Pancreas (tissue), 10 donors: ENCODE results near the gene CSF2RB. TPM values are rescaled to one million over a fixed set of nuclear protein-coding genes. Genes with fewer than 3 reads are reported as not detected.

Experiments used
- ATAC-seq, 4 donors: fragments of 200-7000 bp; cut with Tn5 transposase; one replicate each; pipeline versions ENCODE4 v1.8.0 to v1.9.1; 2020; ENCODE audit warnings: mild to moderate bottlenecking in 4 of 4, moderate library complexity in 4 of 4
- DNase-seq, 6 donors: peaks; one replicate each; pipeline ENCODE4 v3.0.0-alpha.2; 2020
- FAIRE-seq: peaks from 2 replicates; lab custom pipeline; 2012; peaks lifted over from hg19 to GRCh38; lab: Jason Lieb, UNC
- H3K27ac ChIP-seq, 4 donors: fragments of 200-600 bp; sonication (generic); 1 replicate in 3 of 4; 2 replicates in 1 of 4; pipeline versions ENCODE4 v1.5.0 to v1.8.0; 2020
- H3K27me3 ChIP-seq, 4 donors: fragments of 200-600 bp; one replicate each; pipeline ENCODE4 v1.8.0; 2021
- H3K36me3 ChIP-seq, 3 donors: fragments of 200-600 bp; sonication (generic) in 1 of 3; one replicate each; pipeline versions ENCODE4 v1.5.0 to v1.8.0; 2020 to 2021
- H3K4me1 ChIP-seq, 3 donors: fragments of 200-600 bp; one replicate each; pipeline ENCODE4 v1.8.0; 2021
- H3K4me3 ChIP-seq, 4 donors: fragments of 200-600 bp; sonication (generic) in 2 of 4; one replicate each; pipeline versions ENCODE4 v1.5.0 to v1.8.0; 2020 to 2021
- H3K9me3 ChIP-seq, 4 donors: fragments of 200-600 bp; one replicate each; pipeline ENCODE4 v1.8.0; 2021
- WGBS, 2 donors: extraction: QIAGEN DNeasy Blood & Tissue Kit; methylation state at CpG; one replicate each; pipeline ENCODE4 v1.1.7; 2013; 5-methylcytosine and 5-hydroxymethylcytosine counted together
- intact Hi-C, 3 donors: fragments of 100-400 bp; cut with DNase I; formaldehyde crosslinking; loops; one replicate each; pipeline versions ENCODE4 v1.11.1 to v1.14.2; 2022
- polyA plus RNA-seq, 2 donors: library from polyadenylated mRNA; stranded (reverse); fragments of 200-250 nt; gene quantifications; one replicate each; pipeline ENCODE4 v1.2.3, GENCODE V29; 2013
- total RNA-seq, 6 donors: library from RNA; stranded (reverse); fragmentation: NEBNext Ultra II Directional in 4 of 6; extraction: Animal tissue kit (Norgen Biotek cat#: 25700) in 4 of 6; gene quantifications; one replicate each; pipeline versions ENCODE4 v1.2.1 to v1.2.4, GENCODE V29; 2021 to 2023
- TF ChIP-seq, protein P1 (sequence below), 4 donors: fragments of 200-600 bp; sonication (generic) in 3 of 4; IDR thresholded peaks; one replicate each; pipeline versions ENCODE4 v1.5.0 to v1.8.0; 2021; ENCODE audit warnings: antibody characterized with exemption in 4 of 4
- donor health status: healthy with polysubstance abuse.
- donor health status: DM: no; HTN: no; CAD: no; lungs with moderate emphysema.
- donor health status: DM: no; HTN: no; CAD: no.
- donor health status: control.
- donor health status: control.
- donor health status: Bipolar disorder and iron deficiency.
- donor health status: DM: yes; HTN: yes; CAD: no.
- donor health status: DM: no; HTN: no; CAD: no.
- donor health status: DM: no; HTN: no; CAD: no.
- donor health status: DM: yes; HTN: yes; CAD: no.

The CSF2RB gene
- total and polyA plus RNA-seq, 8 donors, result 0.46 to 4.3 (median 1.8) TPM

DNA sequence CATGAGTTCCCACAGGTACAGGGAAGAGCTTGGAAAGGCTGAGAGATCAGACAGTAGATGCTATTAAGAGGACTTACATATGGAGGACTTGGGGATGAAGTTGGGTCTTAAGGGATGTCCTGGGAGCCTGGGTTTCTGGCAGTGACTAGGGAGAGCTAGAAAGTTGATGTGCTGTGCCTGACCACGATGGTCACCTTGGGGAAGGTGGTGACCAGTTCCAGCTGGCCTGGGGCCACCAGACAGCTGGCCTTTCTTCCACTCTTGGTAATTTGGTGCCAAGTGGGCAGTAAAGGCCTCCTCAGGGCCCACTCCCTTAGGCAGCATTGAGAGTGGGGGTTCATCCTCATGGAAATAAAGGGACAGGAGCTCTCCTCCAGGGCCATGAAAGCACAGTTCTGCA, 13.9 kb upstream of the CSF2RB start:
- no peaks in the 10 kb centered on the region for H3K9me3 ChIP-seq
- DNase-seq (peak in 4 of 6 donors; percentile 58 to 75 (median 60)), FAIRE-seq (no peak), ATAC-seq (peak; percentile 47 to 83 (median 70))
- no peaks in the 10 kb centered on the region for H3K27me3 ChIP-seq
- H3K4me3 ChIP-seq, result no peak overlapping the region
- H3K27ac ChIP-seq, result no peak overlapping the region
- intact Hi-C loops, result no loop called here
- TF ChIP-seq, protein P1, sequence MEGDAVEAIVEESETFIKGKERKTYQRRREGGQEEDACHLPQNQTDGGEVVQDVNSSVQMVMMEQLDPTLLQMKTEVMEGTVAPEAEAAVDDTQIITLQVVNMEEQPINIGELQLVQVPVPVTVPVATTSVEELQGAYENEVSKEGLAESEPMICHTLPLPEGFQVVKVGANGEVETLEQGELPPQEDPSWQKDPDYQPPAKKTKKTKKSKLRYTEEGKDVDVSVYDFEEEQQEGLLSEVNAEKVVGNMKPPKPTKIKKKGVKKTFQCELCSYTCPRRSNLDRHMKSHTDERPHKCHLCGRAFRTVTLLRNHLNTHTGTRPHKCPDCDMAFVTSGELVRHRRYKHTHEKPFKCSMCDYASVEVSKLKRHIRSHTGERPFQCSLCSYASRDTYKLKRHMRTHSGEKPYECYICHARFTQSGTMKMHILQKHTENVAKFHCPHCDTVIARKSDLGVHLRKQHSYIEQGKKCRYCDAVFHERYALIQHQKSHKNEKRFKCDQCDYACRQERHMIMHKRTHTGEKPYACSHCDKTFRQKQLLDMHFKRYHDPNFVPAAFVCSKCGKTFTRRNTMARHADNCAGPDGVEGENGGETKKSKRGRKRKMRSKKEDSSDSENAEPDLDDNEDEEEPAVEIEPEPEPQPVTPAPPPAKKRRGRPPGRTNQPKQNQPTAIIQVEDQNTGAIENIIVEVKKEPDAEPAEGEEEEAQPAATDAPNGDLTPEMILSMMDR (IDR thresholded peaks at IDR 0.05), result no peak
- H3K4me1 ChIP-seq, result no peaks in the 10 kb centered on the region
- WGBS, 2 donors, result 31 to 35% methylated on average over 1 of the region's 1 CpG
- H3K36me3 ChIP-seq, result no peaks in the 10 kb centered on the region

DNA sequence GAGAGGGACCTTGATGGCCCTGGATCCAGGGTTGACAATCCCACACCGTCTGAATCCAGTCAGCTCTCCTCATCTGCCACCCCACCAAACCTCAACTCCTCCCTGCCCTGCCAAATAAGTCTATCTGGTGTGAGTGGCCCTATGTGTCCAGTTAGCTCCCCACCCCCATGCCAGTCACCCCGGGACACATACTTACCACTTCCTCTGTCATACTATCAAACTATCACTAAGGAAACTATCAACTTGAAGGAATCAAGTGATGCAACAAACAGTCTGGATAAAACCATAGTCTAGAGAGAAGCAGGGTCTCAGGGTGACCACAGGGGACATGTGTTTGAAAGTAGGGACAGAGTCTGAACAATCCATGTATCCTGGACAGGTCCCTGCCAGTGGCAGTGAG, 13.2 kb upstream of the CSF2RB start:
- ATAC-seq, result no peak

DNA sequence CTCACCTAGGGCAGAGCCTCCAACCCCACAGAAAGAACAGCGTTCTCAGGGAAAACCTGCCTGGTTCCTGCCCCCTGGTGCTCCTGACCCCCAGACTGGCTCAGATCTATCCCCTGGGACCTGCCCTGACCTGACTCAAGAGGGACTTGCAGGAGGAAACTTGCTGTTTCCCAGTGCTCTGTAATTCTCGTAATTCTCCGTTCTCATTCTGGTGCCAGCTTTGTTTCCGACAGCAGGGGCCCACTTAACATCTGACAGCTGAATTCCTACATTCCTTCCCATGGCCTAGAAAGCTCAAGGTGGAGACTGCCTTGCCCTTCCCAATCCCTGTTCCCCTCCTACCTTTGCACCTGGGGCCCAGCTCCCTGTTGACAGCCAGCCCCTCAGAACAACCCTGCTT, 12.5 kb upstream of the CSF2RB start:
- Histone ChIP-seq H3K27ac (no peak overlapping the region), H3K4me1 (no peaks in the 10 kb centered on the region), H3K4me3 (no peak overlapping the region), H3K36me3 (no peaks in the 10 kb centered on the region), H3K9me3 (no peaks in the 10 kb centered on the region), H3K27me3 (no peaks in the 10 kb centered on the region)
- WGBS, 2 donors, result 53 to 55% methylated on average over 4 of the region's 4 CpGs
- ATAC-seq (no peak), DNase-seq (no peak), FAIRE-seq (no peak)
- TF ChIP-seq, protein P1 (IDR thresholded peaks at IDR 0.05), result no peak
- intact Hi-C loops, result no loop called here

More for the DNA sequence above, 13.2 kb upstream of the CSF2RB start:
- H3K9me3 ChIP-seq, result no peaks in the 10 kb centered on the region
- DNase-seq (no peak), FAIRE-seq (no peak)
- H3K27me3 ChIP-seq, result no peaks in the 10 kb centered on the region
- intact Hi-C loops, result no loop called here
- no peak overlapping the region for H3K27ac ChIP-seq
- 62 to 76% methylated on average over 2 of the region's 2 CpGs for WGBS, 2 donors
- no peaks in the 10 kb centered on the region for H3K36me3 ChIP-seq
- no peaks in the 10 kb centered on the region for H3K4me1 ChIP-seq
- H3K4me3 ChIP-seq, result no peak overlapping the region
- TF ChIP-seq, protein P1 (IDR thresholded peaks at IDR 0.05), result no peak

DNA sequence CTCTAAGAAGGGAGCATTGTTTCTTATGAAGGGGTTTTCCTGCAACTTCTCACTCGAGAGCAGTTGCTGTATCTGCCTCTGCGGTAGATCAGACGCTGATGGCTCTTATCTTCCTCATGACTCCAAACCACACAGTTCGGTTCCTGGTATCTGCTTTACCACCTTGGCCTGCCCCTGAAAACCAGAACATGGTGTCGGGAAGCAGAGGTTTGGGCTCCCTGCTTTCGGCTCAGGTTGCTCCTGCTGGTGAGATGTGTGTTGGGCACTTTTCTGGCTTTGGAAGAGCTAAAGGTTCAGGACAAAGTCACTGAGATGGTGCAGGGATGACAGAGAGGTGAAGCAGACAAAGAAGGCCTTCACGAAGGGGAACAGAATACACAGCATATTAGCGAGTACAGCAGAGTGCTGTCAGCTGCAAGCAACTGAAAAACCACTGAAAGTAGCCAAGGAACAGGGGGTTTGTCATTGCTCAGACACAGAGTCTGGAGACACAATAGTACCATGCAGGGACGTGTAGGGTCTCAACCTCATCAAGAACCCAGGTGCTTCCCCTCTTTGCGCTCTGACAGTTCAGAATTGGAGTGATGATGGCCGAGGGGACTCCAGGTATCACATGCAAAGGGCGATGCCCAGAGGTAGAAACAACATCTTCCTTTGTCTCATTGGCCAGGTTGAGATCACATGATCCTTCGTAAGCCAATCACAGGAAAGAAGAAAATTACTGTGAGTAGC, 11.9 kb upstream of the CSF2RB start:
- FAIRE-seq (no peak), ATAC-seq (no peak), DNase-seq (no peak)
- TF ChIP-seq, protein P1 (IDR thresholded peaks at IDR 0.05), result no peak
- intact Hi-C loops, result no loop called here
- H3K9me3 ChIP-seq, result no peaks in the 10 kb centered on the region
- no peaks in the 10 kb centered on the region for H3K36me3 ChIP-seq
- 87 to 90% methylated on average over 13 of the region's 13 CpGs for WGBS, 2 donors
- H3K27ac ChIP-seq, result no peak overlapping the region
- H3K27me3 ChIP-seq, result no peaks in the 10 kb centered on the region
- H3K4me3 ChIP-seq, result no peak overlapping the region
- H3K4me1 ChIP-seq, result no peaks in the 10 kb centered on the region
